Heart left ventricle (tissue), 13 donors: Measurements from ENCODE around the gene MORN2.

Source experiments
- CTCF ChIP-seq, 12 donors: fragments of 200-600 bp; sonication (generic) in 4 of 12; IDR thresholded peaks; one replicate each; pipeline versions ENCODE4 v1.5.0 to v1.8.0; 2018 to 2022; ENCODE audit warnings: antibody characterized with exemption in 12 of 12, mild to moderate bottlenecking in 5 of 12
- POLR2A ChIP-seq, 2 donors: fragments of 450-650 bp; IDR thresholded peaks; one replicate each; pipeline ENCODE4 v1.6.1; 2017; ENCODE audit warnings: antibody characterized with exemption in 2 of 2, mild to moderate bottlenecking in 2 of 2, moderate library complexity in 2 of 2
- donor health status: ischemic (EF 13 %, LVEDD 7.1; RV severe dilation, severe dysfunction).
- donor health status: DM: no; HTN: yes; CAD: no.
- donor health status: DM: no; HTN: no; CAD: no.
- donor health status: ischemic (EF 25% LVEDD 6.9; RV normal size, moderate dysfunction).
- donor health status: ischemic (EF 25% LVEDD 5.7; RV mildly dilated, moderate dysfunction).
- donor health status: ischemic (EF 35%, LVEDD 5.7; RV mildly dilated, moderate dysfunction).
- donor health status: nonischemic (EF 11% LVEDD 7.7; RV severe dilation, severe dysfunction).
- donor health status: DM: yes; HTN: yes; CAD: no.
- donor health status: PGD.
- donor health status: ischemic (EF 29% LVEDD 5.4; RV normal size, mild dysfunction).
- donor health status: nonischemic (EF 23%, LVEDD 6.1; RV moderate dilation, normal function).

DNA sequence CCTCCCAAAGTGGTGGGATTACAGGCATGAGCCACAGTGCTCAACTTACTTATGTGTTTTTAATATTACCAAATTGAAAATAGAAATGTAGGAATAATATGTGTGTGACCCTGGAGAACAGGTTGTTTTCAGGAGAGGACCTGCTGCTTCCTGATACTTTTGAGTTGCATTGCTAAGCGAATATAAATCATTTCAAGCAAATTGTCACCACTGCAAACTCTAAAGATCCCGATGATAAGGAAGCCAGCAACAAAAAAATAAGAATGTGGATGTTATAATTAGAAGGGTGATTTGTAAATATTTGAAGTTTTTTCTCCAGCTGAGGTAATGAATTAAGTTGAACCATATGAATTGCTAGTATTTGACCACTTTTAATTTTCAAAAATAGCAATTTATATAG lies 54.8 kb downstream of the MORN2 start:
- no peak for TF ChIP-seq POLR2A (IDR thresholded peaks at IDR 0.05)
- TF ChIP-seq CTCF (IDR thresholded peaks at IDR 0.05): no peak
